ENCODE measurements around the gene CUL7. TPM values are rescaled to one million over a fixed set of nuclear protein-coding genes. Genes with fewer than 3 reads are reported as not detected.
A peak's percentile ranks its signal among the peaks of the same experiment; 100 is the strongest.

The CUL7 gene
- total and polyA plus RNA-seq, 9 of the 15 experiments (the other 6 are each of a cell fraction or from before 2014, with no cell fraction given), result 0.44 to 20.1 (median 8.6) TPM

DNA sequence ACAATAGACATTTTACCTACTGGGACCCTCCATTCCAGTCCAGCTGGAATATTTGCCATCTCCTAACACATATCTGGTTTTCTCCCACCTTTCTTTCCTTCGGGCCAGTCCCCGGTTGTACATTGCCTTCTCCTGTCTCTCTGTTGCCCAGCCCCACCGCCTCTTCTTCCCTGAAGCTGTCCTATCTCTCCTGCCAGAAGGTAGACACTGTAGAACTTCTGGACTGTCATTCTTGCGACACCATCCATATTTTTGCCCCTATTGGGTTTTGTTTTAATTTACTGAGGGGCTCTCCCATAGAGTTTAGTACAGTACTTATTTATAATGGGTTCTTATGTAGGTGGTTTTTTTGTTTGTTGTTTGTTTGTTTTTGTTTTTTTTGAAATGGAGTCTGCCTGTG, 27.4 kb upstream of the CUL7 start (continued):
- peak; percentile 41 to 48; a peak in 2 of 4 replicates for TF ChIP-seq TRIM24 (IDR thresholded peaks at IDR 0.05)
- TF ChIP-seq NCOR1 (IDR thresholded peaks at IDR 0.05), result peak; percentile 44; the same call in 1 of the 2 replicates
- no peak for TF ChIP-seq ZFP30 (CRISPR knock-in tag; IDR thresholded peaks at IDR 0.05; ENCODE audit: borderline replicate concordance)
- TF ChIP-seq CXXC5 (CRISPR knock-in tag; IDR thresholded peaks at IDR 0.05), result no peak
- TF ChIP-seq, protein P1, sequence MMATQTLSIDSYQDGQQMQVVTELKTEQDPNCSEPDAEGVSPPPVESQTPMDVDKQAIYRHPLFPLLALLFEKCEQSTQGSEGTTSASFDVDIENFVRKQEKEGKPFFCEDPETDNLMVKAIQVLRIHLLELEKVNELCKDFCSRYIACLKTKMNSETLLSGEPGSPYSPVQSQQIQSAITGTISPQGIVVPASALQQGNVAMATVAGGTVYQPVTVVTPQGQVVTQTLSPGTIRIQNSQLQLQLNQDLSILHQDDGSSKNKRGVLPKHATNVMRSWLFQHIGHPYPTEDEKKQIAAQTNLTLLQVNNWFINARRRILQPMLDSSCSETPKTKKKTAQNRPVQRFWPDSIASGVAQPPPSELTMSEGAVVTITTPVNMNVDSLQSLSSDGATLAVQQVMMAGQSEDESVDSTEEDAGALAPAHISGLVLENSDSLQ (IDR thresholded peaks at IDR 0.05), result peak; percentile 30; the same call in 1 of the 2 replicates
- TF ChIP-seq KDM4B (IDR thresholded peaks at IDR 0.05; ENCODE audit: borderline replicate concordance in 2 of 2, low read depth in 1 of 2), result no peak
- 0 out of 2 replicates have a peak, but pooled peaks have one; percentile 14 for TF ChIP-seq SMARCE1 (IDR thresholded peaks at IDR 0.05)

DNA sequence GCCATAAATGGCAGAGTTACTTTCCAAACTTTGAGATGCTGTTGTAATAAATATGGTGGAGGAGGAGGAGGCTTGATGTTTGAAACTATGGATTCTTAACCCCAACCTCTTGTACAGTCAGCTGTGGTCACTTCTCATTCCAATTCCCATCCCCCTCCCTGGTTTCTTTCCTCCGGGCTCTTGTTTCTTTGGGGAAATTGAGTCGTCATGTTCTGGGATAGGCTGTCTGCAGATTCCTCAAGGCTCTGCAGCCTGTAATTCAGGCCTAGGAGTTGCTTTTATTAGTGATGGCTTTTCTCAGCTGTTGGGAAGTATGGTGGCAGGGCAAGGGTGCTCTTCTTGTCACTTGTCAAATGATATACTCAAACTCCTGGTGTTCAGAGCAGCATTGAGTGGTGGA, 25.0 kb upstream of the CUL7 start:
- FAIRE-seq (no peak), ATAC-seq (no peak), DNase-seq (ENCODE audit: extremely low read depth in 1 of 4, low spot score in 3 of 4) (no peak)
- Histone ChIP-seq H3K27ac (ENCODE audit: extremely low read depth, low read depth, low read length) (no peak overlapping the region), H3K79me2 (ENCODE audit: control insufficient read depth, insufficient read depth, low read length) (no peaks in the 10 kb centered on the region), H3K9ac (ENCODE audit: insufficient read depth in 1 of 2, low read depth in 2 of 2, low read length in 2 of 2) (no peak overlapping the region), H3K9me1 (ENCODE audit: control insufficient read depth, insufficient read depth, low read length) (no peaks in the 10 kb centered on the region), H3K36me3 (ENCODE audit: control insufficient read depth, insufficient read depth, low read length) (no peaks in the 10 kb centered on the region), H4K20me1 (replicated peaks; ENCODE audit: control insufficient read depth, insufficient read depth, low read length) (peaks cover 2% of the 10 kb centered on the region; the same call in 1 of the 2 replicates), H3K4me2 (ENCODE audit: insufficient read depth, low read length) (no peak overlapping the region), H3K27me3 (ENCODE audit: control insufficient read depth in 2 of 2, insufficient read depth in 2 of 2, low read length in 2 of 2) (peaks cover 4 to 16% of the 10 kb centered on the region in 2 experiments; a peak in 3 of 5 replicates), H2AFZ (ENCODE audit: low read depth, low read length) (no peak overlapping the region), H3K9me3 (replicated peaks; ENCODE audit: control insufficient read depth, insufficient read depth, low read depth, low read length) (no peaks in the 10 kb centered on the region), H3K4me1 (replicated peaks in 1 of 2; ENCODE audit: control insufficient read depth in 2 of 2, insufficient read depth in 2 of 2, low read length in 2 of 2) (peaks cover 2 to 21% of the 10 kb centered on the region in 2 experiments; a peak in 4 of 5 replicates), H3K4me3 (no peak overlapping the region)
- in situ Hi-C loops (cut with MboI) (no loop called here), intact Hi-C loops (cut with micrococcal nuclease) (no loop called here)
- 39% methylated on average over 2 of the region's 2 CpGs for WGBS (ENCODE audit: insufficient coverage, low coverage, missing lambda C conversion rate)
- TSS peak; percentile 36 for BruUV-seq (replicated peaks)
- POLR2A ChIA-PET, result interaction anchor here (0.5 to 1.3 kb wide), 3 partner anchors 17 to 1211 kb away, joined by 3 to 4 read pairs (median 3); no protein-coding TSS in a partner anchor
- CTCF ChIA-PET (ENCODE audit: low intra/inter-chr PET ratio), result no interaction called here
- TF ChIP-seq RBM39 (optimal IDR thresholded peaks at IDR 0.05; ENCODE audit: low read depth, low read length) (no peak), EGR1 (conservative IDR thresholded peaks at IDR 0.05) (no peak), ARID1B (IDR thresholded peaks at IDR 0.05) (no peak), SMARCE1 (IDR thresholded peaks at IDR 0.05) (no peak)
